K562 (cell line): ENCODE measurements around the gene XIRP1. TPM values are rescaled to one million over a fixed set of nuclear protein-coding genes. Genes with fewer than 3 reads are reported as not detected.

Source experiments
- ELF2 ChIP-seq: fragments of 250-450 bp; sonication (Bioruptor Pico); IDR thresholded peaks from 2 replicates; pipeline ENCODE4 v1.5.0; 2021; ENCODE audit warnings: mild to moderate bottlenecking
- HMG20B ChIP-seq: fragments of 250-450 bp; sonication (Bioruptor Pico); IDR thresholded peaks from 2 replicates; pipeline ENCODE4 v1.5.0; 2021; ENCODE audit warnings: mild to moderate bottlenecking
- ILK ChIP-seq: fragments of 450-650 bp; IDR thresholded peaks from 2 replicates; pipeline ENCODE4 v1.6.1; 2016; ENCODE audit warnings: missing genetic modification characterization, low read depth, mild to moderate bottlenecking, missing compliant biosample characterization, moderate library complexity, borderline replicate concordance
- MECOM ChIP-seq: fragments of 250-450 bp; sonication (Bioruptor Pico); IDR thresholded peaks from 2 replicates; pipeline ENCODE4 v1.8.0; 2022; ENCODE audit warnings: inconsistent platforms
- MIER1 ChIP-seq: fragments of 450-650 bp; IDR thresholded peaks from 2 replicates; pipeline ENCODE4 v1.6.1; 2016; ENCODE audit warnings: antibody characterized with exemption, mild to moderate bottlenecking, low read depth
- NR2C2 ChIP-seq, 2 experiments: fragments of 200-800 bp in 1 of 2; sonication (Bioruptor generic) in 1 of 2; sonication (generic) in 1 of 2; formaldehyde crosslinking in 1 of 2; IDR thresholded peaks; 2 replicates each; pipeline versions ENCODE4 v1.6.1 to v1.8.0; 2016 to 2022; ENCODE audit warnings: mild to moderate bottlenecking in 1 of 2, missing compliant biosample characterization in 1 of 2, missing genetic modification characterization in 1 of 2, missing genetic modification reagents in 1 of 2
- REST ChIP-seq, 2 experiments: fragments of 450-650 bp; formaldehyde crosslinking in 1 of 2; IDR thresholded peaks; 2 replicates each; pipeline versions ENCODE4 v1.4.0 to v1.6.1; 2014 to 2020; ENCODE audit warnings: mild to moderate bottlenecking in 2 of 2, borderline replicate concordance in 1 of 2, low read depth in 1 of 2
- SMAD1 ChIP-seq: fragments of 150-350 bp; IDR thresholded peaks from 2 replicates; pipeline ENCODE4 v1.6.1; 2014; ENCODE audit warnings: low read length, low read depth; ENCODE audit not compliant: partially characterized antibody
- TRIM28 ChIP-seq: fragments of 450-650 bp; IDR thresholded peaks from 2 replicates; pipeline ENCODE4 v1.6.1; 2017
- ZBTB8A ChIP-seq: fragments of 450-650 bp; IDR thresholded peaks from 2 replicates; pipeline ENCODE4 v1.6.1; 2018; ENCODE audit warnings: mild to moderate bottlenecking, moderate library complexity; ENCODE audit not compliant: partially characterized antibody
- ZNF175 ChIP-seq: fragments of 200-800 bp; sonication (Bioruptor generic); IDR thresholded peaks from 2 replicates; pipeline ENCODE4 v1.6.1; 2016; ENCODE audit warnings: low read depth, mild to moderate bottlenecking, missing genetic modification characterization, missing compliant biosample characterization
- ZNF263 ChIP-seq: sonication (generic); formaldehyde crosslinking; IDR thresholded peaks from 2 replicates; pipeline ENCODE4 v1.8.0; 2022; ENCODE audit warnings: mild to moderate bottlenecking, missing genetic modification reagents, borderline replicate concordance
- ZNF589 ChIP-seq: fragments of 200-800 bp; sonication (Bioruptor generic); IDR thresholded peaks from 2 replicates; pipeline ENCODE4 v1.6.1; 2016; ENCODE audit warnings: low read depth, missing genetic modification characterization, missing compliant biosample characterization
- ZNF644 ChIP-seq: fragments of 200-800 bp; sonication (Bioruptor generic); IDR thresholded peaks from 2 replicates; pipeline ENCODE4 v1.6.1; 2016; ENCODE audit warnings: low read depth, missing genetic modification characterization, missing compliant biosample characterization
- polyA plus RNA-seq, 8 experiments: library from polyadenylated mRNA; depleted of rRNA in 4 of 8; stranded (reverse) in 5 of 8; unstranded in 3 of 8; fragments of >200 nt; fragmentation: Nextera tagmentation in 2 of 8; fragmentation: Illumina TruSeq in 1 of 8; extraction: Ambion mirVana in 2 of 8; extraction: Trizol in 1 of 8; gene quantifications; 2 replicates each; pipeline versions ENCODE4 v1.2.1 to v1.2.3, GENCODE V29; 2011 to 2014; ENCODE audit warnings: inconsistent platforms in 1 of 8, missing spikeins in 1 of 8
- total RNA-seq, 7 experiments: library from RNA; depleted of rRNA in 6 of 7; stranded (reverse); fragments of >200 nt in 6 of 7; fragmentation: Illumina TruSeq in 2 of 7; extraction: Trizol in 2 of 7; gene quantifications; 2 replicates each; pipeline versions ENCODE4 v1.2.1 to v1.2.3, GENCODE V29; 2011 to 2021; ENCODE audit warnings: low replicate concordance in 1 of 7
- TF ChIP-seq, protein P1 (sequence below): fragments of 450-650 bp; IDR thresholded peaks from 2 replicates; pipeline ENCODE4 v1.6.1; 2016; ENCODE audit warnings: low read depth, mild to moderate bottlenecking, moderate library complexity
- TF ChIP-seq, protein P2 (sequence below): fragments of 450-650 bp; formaldehyde crosslinking; IDR thresholded peaks from 2 replicates; pipeline ENCODE4 v1.4.0; 2020; ENCODE audit warnings: mild to moderate bottlenecking, moderate library complexity

The XIRP1 gene
- total and polyA plus RNA-seq, 9 of the 15 experiments (the other 6 are each of a cell fraction or from before 2014, with no cell fraction given): 0.03 to 0.27 (median 0.08) TPM; not detected in 3

DNA sequence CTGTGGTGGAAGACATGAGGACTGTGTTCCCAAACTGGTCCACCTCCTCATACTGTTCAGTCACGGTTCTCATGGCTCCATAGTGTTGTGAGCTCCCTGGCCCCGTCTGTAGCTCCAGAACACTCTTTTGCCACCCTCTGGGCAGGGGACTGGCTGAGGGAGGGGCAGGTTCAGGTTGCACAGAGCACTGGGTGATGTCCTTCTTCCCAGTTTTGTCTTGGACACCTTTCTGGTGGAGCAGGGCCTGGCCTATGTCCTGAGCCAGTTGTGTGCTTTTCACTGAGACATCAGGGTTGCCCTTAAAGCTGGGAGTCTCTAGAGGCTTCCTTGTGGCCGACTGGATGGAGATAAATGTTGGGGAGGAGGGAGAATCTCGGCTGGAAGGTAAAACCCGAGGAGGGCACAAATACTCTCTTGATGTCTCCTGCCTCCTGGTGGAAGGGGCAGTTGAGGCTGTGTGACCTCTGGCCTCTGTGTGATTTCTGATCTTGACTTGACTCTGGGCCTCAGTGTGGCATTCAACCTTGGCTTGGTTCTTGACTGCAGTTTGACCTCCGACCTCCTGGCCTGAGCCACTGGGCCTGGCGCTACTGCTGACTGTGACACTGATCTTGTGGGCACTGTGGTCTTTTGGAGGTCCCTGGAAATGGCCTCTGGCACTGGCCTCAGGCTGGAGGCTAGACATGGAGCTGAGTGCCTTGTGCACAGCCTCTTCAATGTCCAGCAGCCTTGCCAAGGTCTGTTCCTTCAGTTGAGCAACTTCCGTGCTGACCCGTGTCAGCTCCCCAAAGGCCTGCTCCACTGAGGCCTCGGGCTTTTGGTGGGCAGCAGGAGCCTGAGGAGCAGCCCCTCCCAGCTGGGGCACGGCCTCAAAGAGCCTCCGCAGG lies 8.1 kb downstream of the XIRP1 start (continued):
- TF ChIP-seq NR2C2 (CRISPR knock-in tag; IDR thresholded peaks at IDR 0.05) (no peak), NR2C2 (tag; IDR thresholded peaks at IDR 0.05) (peak; percentile 84), TRIM28 (no peak), MECOM (CRISPR knock-in tag) (no peak), ZBTB8A (no peak), ELF2 (CRISPR knock-in tag) (no peak), ZNF175 (no peak), ILK (no peak), ZNF644 (tag) (no peak), ZNF589 (CRISPR knock-in tag) (no peak), SMAD1 (no peak), REST (IDR thresholded peaks at IDR 0.05; ENCODE audit: borderline replicate concordance) (peak; percentile 78; the same call in 1 of the 2 replicates), REST (CRISPR knock-in tag; IDR thresholded peaks at IDR 0.05; ENCODE audit: low read depth) (no peak), MIER1 (no peak), HMG20B (no peak), ZNF263 (CRISPR knock-in tag) (peak; percentile 88)
- TF ChIP-seq, protein P1, sequence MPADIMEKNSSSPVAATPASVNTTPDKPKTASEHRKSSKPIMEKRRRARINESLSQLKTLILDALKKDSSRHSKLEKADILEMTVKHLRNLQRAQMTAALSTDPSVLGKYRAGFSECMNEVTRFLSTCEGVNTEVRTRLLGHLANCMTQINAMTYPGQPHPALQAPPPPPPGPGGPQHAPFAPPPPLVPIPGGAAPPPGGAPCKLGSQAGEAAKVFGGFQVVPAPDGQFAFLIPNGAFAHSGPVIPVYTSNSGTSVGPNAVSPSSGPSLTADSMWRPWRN: no peak
- TF ChIP-seq, protein P2, sequence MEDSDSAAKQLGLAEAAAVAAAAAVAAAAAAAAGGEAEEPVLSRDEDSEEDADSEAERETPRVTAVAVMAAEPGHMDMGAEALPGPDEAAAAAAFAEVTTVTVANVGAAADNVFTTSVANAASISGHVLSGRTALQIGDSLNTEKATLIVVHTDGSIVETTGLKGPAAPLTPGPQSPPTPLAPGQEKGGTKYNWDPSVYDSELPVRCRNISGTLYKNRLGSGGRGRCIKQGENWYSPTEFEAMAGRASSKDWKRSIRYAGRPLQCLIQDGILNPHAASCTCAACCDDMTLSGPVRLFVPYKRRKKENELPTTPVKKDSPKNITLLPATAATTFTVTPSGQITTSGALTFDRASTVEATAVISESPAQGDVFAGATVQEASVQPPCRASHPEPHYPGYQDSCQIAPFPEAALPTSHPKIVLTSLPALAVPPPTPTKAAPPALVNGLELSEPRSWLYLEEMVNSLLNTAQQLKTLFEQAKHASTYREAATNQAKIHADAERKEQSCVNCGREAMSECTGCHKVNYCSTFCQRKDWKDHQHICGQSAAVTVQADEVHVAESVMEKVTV (CRISPR knock-in tag): peak; percentile 34; the same call in 1 of the 2 replicates
